Endothelial cell of umbilical vein (primary cell): ENCODE data around the gene SYNE1. TPM values are rescaled to one million over a fixed set of nuclear protein-coding genes. Genes with fewer than 3 reads are reported as not detected.

Source experiments
- BruUV-seq: library from RNA; stranded (reverse); fragments of 400-500 nt; replicated peaks from 2 replicates; lab custom pipeline; 2021; lab: Mats Ljungman, UMichigan
- CTCF ChIA-PET: fragments of 300-600, 350-600 bp; sonication (Branson Sonifier 250); formaldehyde crosslinking; loops from one replicate; lab custom pipeline; 2021; ENCODE audit warnings: antibody characterized with exemption, inconsistent platforms; lab: Charles Lee
- POLR2A ChIA-PET: fragments of 300-600, 350-600 bp; sonication (Branson Sonifier 250); formaldehyde crosslinking; loops from one replicate; lab custom pipeline; 2021; ENCODE audit warnings: antibody characterized with exemption, inconsistent platforms; lab: Charles Lee
- DNase-seq: peaks from one replicate; pipeline ENCODE4 v3.0.0-alpha.2; 2011; ENCODE audit warnings: low read depth, low spot score
- FAIRE-seq: peaks from 2 replicates; lab custom pipeline; 2011; peaks lifted over from hg19 to GRCh38; lab: Jason Lieb, UNC
- H2AFZ ChIP-seq: 2 replicates; pipeline ENCODE4 v1.6.0; 2012; ENCODE audit warnings: low read depth, low read length, control low read depth, inconsistent platforms
- H3K27ac ChIP-seq: 2 replicates; pipeline ENCODE4 v1.5.1; 2011; ENCODE audit warnings: low read depth, mild to moderate bottlenecking, control low read depth, low read length, moderate library complexity; ENCODE audit not compliant: insufficient read depth
- H3K27me3 ChIP-seq, 2 experiments: 2 replicates each; pipeline versions ENCODE4 v1.6.0 to v1.6.1; 2011; ENCODE audit warnings: low read length in 2 of 2, mixed read lengths in 1 of 2; ENCODE audit not compliant: control insufficient read depth in 2 of 2, insufficient read depth in 2 of 2
- H3K36me3 ChIP-seq, 2 experiments: 2 replicates in 1 of 2; 3 replicates in 1 of 2; pipeline ENCODE4 v1.5.1; 2011; ENCODE audit warnings: low read length in 2 of 2, mild to moderate bottlenecking in 1 of 2, moderate library complexity in 1 of 2; ENCODE audit not compliant: control insufficient read depth in 2 of 2, insufficient read depth in 2 of 2; ENCODE audit errors: extremely low read depth in 1 of 2
- H3K4me1 ChIP-seq: 3 replicates; pipeline ENCODE4 v1.5.1; 2011; ENCODE audit warnings: mild to moderate bottlenecking, low read length; ENCODE audit not compliant: control insufficient read depth, insufficient read depth; ENCODE audit errors: extremely low read depth
- H3K4me2 ChIP-seq: 2 replicates; pipeline ENCODE4 v1.6.1; 2011; ENCODE audit warnings: low read length, control low read depth, mixed read lengths; ENCODE audit not compliant: insufficient read depth
- H3K4me3 ChIP-seq, 3 experiments: fragments of 200-600 bp in 1 of 3; sonication (generic), shearing (Covaris generic) in 1 of 3; replicated peaks in 1 of 3; 2 replicates each; pipeline ENCODE4 v1.5.1; 2011 to 2016; ENCODE audit warnings: control low read depth in 3 of 3, low read length in 3 of 3, mild to moderate bottlenecking in 2 of 3, inconsistent platforms in 1 of 3, low read depth in 1 of 3, moderate library complexity in 1 of 3; ENCODE audit not compliant: insufficient read depth in 1 of 3
- H3K79me2 ChIP-seq: 2 replicates; pipeline ENCODE4 v1.6.0; 2012; ENCODE audit warnings: low read length, inconsistent platforms; ENCODE audit not compliant: control insufficient read depth, insufficient read depth
- H3K9ac ChIP-seq: replicated peaks from 2 replicates; pipeline ENCODE3; 2011; ENCODE audit warnings: low read length, control low read depth; ENCODE audit not compliant: insufficient read depth; ENCODE audit errors: extremely low read depth
- H3K9me1 ChIP-seq: replicated peaks from 3 replicates; pipeline ENCODE4 v1.6.0; 2011; ENCODE audit warnings: mild to moderate bottlenecking, low read length; ENCODE audit not compliant: control insufficient read depth, insufficient read depth; ENCODE audit errors: extremely low read depth
- H3K9me3 ChIP-seq: replicated peaks from 2 replicates; pipeline ENCODE4 v1.5.1; 2012; ENCODE audit warnings: low read length, inconsistent platforms; ENCODE audit not compliant: control insufficient read depth, insufficient read depth
- H4K20me1 ChIP-seq: replicated peaks from 2 replicates; pipeline ENCODE3; 2011; ENCODE audit warnings: mild to moderate bottlenecking, low read length; ENCODE audit not compliant: control insufficient read depth, insufficient read depth; ENCODE audit errors: extremely low read depth
- EZH2 ChIP-seq: IDR thresholded peaks from 2 replicates; pipeline ENCODE4 v1.6.1; 2012; ENCODE audit warnings: borderline replicate concordance, low read depth, mild to moderate bottlenecking, moderate library complexity, low read length, inconsistent platforms; ENCODE audit not compliant: severe bottlenecking
- FOS ChIP-seq: IDR thresholded peaks from 2 replicates; pipeline ENCODE4 v1.6.1; 2011; ENCODE audit warnings: mild to moderate bottlenecking, low read length, moderate library complexity, borderline replicate concordance; ENCODE audit not compliant: insufficient read depth
- JUN ChIP-seq: IDR thresholded peaks from 2 replicates; pipeline ENCODE4 v1.6.1; 2011; ENCODE audit warnings: borderline replicate concordance, low read depth; ENCODE audit not compliant: insufficient read length, insufficient read depth
- dilution Hi-C: fragments of 300-500 bp; cut with MboI; formaldehyde crosslinking; loops from one replicate; pipeline ENCODE4 v1.15.0; 2019; ENCODE audit warnings: low sequenced_read_pairs; ENCODE audit not compliant: extremely low pct_ligation_motif_present
- intact Hi-C: fragments of 100-400 bp; cut with micrococcal nuclease; formaldehyde crosslinking; loops from one replicate; pipeline ENCODE4 v1.10.0; 2022
- polyA plus RNA-seq, 4 experiments: library from polyadenylated mRNA; depleted of rRNA in 3 of 4; stranded (reverse) in 3 of 4; unstranded in 1 of 4; fragments of >200 nt; gene quantifications; 2 replicates each; pipeline versions ENCODE4 v1.2.1 to v1.2.3, GENCODE V29; 2011 to 2012; ENCODE audit warnings: missing spikeins in 1 of 4
- total RNA-seq: library from RNA; stranded (reverse); gene quantifications from 2 replicates; pipeline ENCODE4 v1.2.3, GENCODE V29; 2021
- TF ChIP-seq, protein P1 (sequence below): IDR thresholded peaks from 2 replicates; pipeline ENCODE4 v1.6.1; 2011; ENCODE audit not compliant: insufficient read depth, insufficient read length
- TF ChIP-seq, protein P2 (sequence below), 2 donors: IDR thresholded peaks; 1 replicate in 1 of 2; 2 replicates in 1 of 2; pipeline ENCODE4 v1.5.1; 2011; ENCODE audit warnings: low read length in 2 of 2, mild to moderate bottlenecking in 2 of 2, moderate library complexity in 2 of 2, control low read depth in 1 of 2, inconsistent platforms in 1 of 2, low read depth in 1 of 2; ENCODE audit not compliant: insufficient read depth in 1 of 2; ENCODE audit errors: extremely low read depth in 1 of 2

Gene SYNE1
- total and polyA plus RNA-seq, 2 donors (not counting 3 experiments of a cell fraction or from before 2014, with no cell fraction given): 26.5 to 52.3 TPM

DNA sequence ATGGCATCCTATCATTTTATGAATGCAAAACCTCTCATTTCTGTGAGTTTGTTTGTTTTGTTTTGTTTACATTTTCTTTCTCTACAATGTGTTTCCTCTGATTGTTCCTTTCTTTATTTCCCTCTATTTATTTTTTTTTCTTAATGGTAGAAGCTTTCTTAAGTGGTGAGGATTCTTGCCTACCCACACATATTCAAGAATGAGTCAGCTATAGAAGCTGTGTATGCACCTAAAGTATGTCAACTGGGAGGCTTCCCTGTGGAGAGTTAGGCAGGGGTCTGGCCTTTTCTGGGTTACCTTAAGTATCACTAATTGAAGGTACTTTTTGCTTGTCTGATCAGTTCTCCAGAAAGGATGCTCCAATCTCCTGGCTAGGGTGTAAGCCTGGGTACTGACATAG, 475.7 kb downstream of the SYNE1 start:
- H3K27me3 ChIP-seq: no peaks in the 10 kb centered on the region
- TF ChIP-seq FOS (peak; percentile 39), EZH2 (no peak), JUN (peak; percentile 9)
- TF ChIP-seq, protein P1, sequence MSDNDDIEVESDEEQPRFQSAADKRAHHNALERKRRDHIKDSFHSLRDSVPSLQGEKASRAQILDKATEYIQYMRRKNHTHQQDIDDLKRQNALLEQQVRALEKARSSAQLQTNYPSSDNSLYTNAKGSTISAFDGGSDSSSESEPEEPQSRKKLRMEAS: no peak
- TF ChIP-seq, protein P2, sequence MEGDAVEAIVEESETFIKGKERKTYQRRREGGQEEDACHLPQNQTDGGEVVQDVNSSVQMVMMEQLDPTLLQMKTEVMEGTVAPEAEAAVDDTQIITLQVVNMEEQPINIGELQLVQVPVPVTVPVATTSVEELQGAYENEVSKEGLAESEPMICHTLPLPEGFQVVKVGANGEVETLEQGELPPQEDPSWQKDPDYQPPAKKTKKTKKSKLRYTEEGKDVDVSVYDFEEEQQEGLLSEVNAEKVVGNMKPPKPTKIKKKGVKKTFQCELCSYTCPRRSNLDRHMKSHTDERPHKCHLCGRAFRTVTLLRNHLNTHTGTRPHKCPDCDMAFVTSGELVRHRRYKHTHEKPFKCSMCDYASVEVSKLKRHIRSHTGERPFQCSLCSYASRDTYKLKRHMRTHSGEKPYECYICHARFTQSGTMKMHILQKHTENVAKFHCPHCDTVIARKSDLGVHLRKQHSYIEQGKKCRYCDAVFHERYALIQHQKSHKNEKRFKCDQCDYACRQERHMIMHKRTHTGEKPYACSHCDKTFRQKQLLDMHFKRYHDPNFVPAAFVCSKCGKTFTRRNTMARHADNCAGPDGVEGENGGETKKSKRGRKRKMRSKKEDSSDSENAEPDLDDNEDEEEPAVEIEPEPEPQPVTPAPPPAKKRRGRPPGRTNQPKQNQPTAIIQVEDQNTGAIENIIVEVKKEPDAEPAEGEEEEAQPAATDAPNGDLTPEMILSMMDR (IDR thresholded peaks at IDR 0.05; ENCODE audit: extremely low read depth in 1 of 2, insufficient read depth in 1 of 2, low read depth in 1 of 2, low read length in 2 of 2): no peak
- peak; percentile 65 for DNase-seq
- H3K4me1 ChIP-seq: peaks cover 5% of the 10 kb centered on the region
- H4K20me1 ChIP-seq: no peaks in the 10 kb centered on the region
- H3K4me2 ChIP-seq: no peak overlapping the region
- H3K9me3 ChIP-seq: no peaks in the 10 kb centered on the region
- FAIRE-seq: no peak
- no peak overlapping the region for H2AFZ ChIP-seq
- no peaks in the 10 kb centered on the region for H3K36me3 ChIP-seq
- POLR2A ChIA-PET: no interaction called here
- CTCF ChIA-PET: interaction anchor here (1.0 kb wide), 1 partner anchor 9 kb away, joined by 5 read pairs; no protein-coding TSS in a partner anchor
- BruUV-seq: no TSS peak
- no peaks in the 10 kb centered on the region for H3K79me2 ChIP-seq
- H3K9ac ChIP-seq: no peak overlapping the region
- dilution Hi-C loops: no loop called here
- no peaks in the 10 kb centered on the region for H3K9me1 ChIP-seq
- intact Hi-C loops: no loop called here
- no peak overlapping the region for H3K4me3 ChIP-seq
- H3K27ac ChIP-seq: no peak overlapping the region
